ENCODE measurements around the gene TRPM1. TPM values are rescaled to one million over a fixed set of nuclear protein-coding genes. Genes with fewer than 3 reads are reported as not detected.

TRPM1 gene
- 0.14 and 0.27 TPM in 2 replicates for total RNA-seq

GRCh38 chr15:31101262-31102038 is at the start of gene TRPM1:
TSS of gene TRPM1 (minus strand) at chr15:31101725. CDS start at chr15:31081355, 20,370 bp downstream.

GRCh38 chr15:30991255-30992235 is 110.0 kb downstream of the TRPM1 start, which contains the start of gene MTMR10:
TSS of gene MTMR10 (minus strand) at chr15:30991628. CDS start at chr15:30991506, 122 bp downstream.

Small RNAs within 50 kb of the gene (small RNA-seq; reads per million reads assigned to genes)
- gene MIR211: not detected
- not detected for gene RNU6-466P

Other genes starting within 250 kb of the TRPM1 start
- gene FAN1, start 197.8 kb downstream of the TRPM1 start, total RNA-seq: 17.7 and 18.1 TPM in 2 replicates
- 41.6 and 52.0 TPM in 2 replicates for gene MTMR10, start 110.1 kb downstream of the TRPM1 start, total RNA-seq
- 36.4 and 44.8 TPM in 2 replicates for gene KLF13, start 225.1 kb upstream of the TRPM1 start, total RNA-seq